Endothelial cell of umbilical vein (primary cell): Measurements from ENCODE around the gene MEX3C. TPM values are rescaled to one million over a fixed set of nuclear protein-coding genes. Genes with fewer than 3 reads are reported as not detected.

ENCODE experiments used
- BruUV-seq: library from RNA; stranded (reverse); fragments of 400-500 nt; replicated peaks from 2 replicates; lab custom pipeline; 2021; lab: Mats Ljungman, UMichigan
- CTCF ChIA-PET: fragments of 300-600, 350-600 bp; sonication (Branson Sonifier 250); formaldehyde crosslinking; loops from one replicate; lab custom pipeline; 2021; ENCODE audit warnings: antibody characterized with exemption, inconsistent platforms; lab: Charles Lee
- POLR2A ChIA-PET: fragments of 300-600, 350-600 bp; sonication (Branson Sonifier 250); formaldehyde crosslinking; loops from one replicate; lab custom pipeline; 2021; ENCODE audit warnings: antibody characterized with exemption, inconsistent platforms; lab: Charles Lee
- DNase-seq: peaks from one replicate; pipeline ENCODE4 v3.0.0-alpha.2; 2011; ENCODE audit warnings: low read depth, low spot score
- FAIRE-seq: peaks from 2 replicates; lab custom pipeline; 2011; peaks lifted over from hg19 to GRCh38; lab: Jason Lieb, UNC
- H2AFZ ChIP-seq: 2 replicates; pipeline ENCODE4 v1.6.0; 2012; ENCODE audit warnings: low read depth, low read length, control low read depth, inconsistent platforms
- H3K27ac ChIP-seq: 2 replicates; pipeline ENCODE4 v1.5.1; 2011; ENCODE audit warnings: low read depth, mild to moderate bottlenecking, control low read depth, low read length, moderate library complexity; ENCODE audit not compliant: insufficient read depth
- H3K27me3 ChIP-seq, 2 experiments: 2 replicates each; pipeline versions ENCODE4 v1.6.0 to v1.6.1; 2011; ENCODE audit warnings: low read length in 2 of 2, mixed read lengths in 1 of 2; ENCODE audit not compliant: control insufficient read depth in 2 of 2, insufficient read depth in 2 of 2
- H3K36me3 ChIP-seq, 2 experiments: 2 replicates in 1 of 2; 3 replicates in 1 of 2; pipeline ENCODE4 v1.5.1; 2011; ENCODE audit warnings: low read length in 2 of 2, mild to moderate bottlenecking in 1 of 2, moderate library complexity in 1 of 2; ENCODE audit not compliant: control insufficient read depth in 2 of 2, insufficient read depth in 2 of 2; ENCODE audit errors: extremely low read depth in 1 of 2
- H3K4me1 ChIP-seq: 3 replicates; pipeline ENCODE4 v1.5.1; 2011; ENCODE audit warnings: mild to moderate bottlenecking, low read length; ENCODE audit not compliant: control insufficient read depth, insufficient read depth; ENCODE audit errors: extremely low read depth
- H3K4me2 ChIP-seq: 2 replicates; pipeline ENCODE4 v1.6.1; 2011; ENCODE audit warnings: low read length, control low read depth, mixed read lengths; ENCODE audit not compliant: insufficient read depth
- H3K4me3 ChIP-seq, 3 experiments: fragments of 200-600 bp in 1 of 3; sonication (generic), shearing (Covaris generic) in 1 of 3; replicated peaks in 1 of 3; 2 replicates each; pipeline ENCODE4 v1.5.1; 2011 to 2016; ENCODE audit warnings: control low read depth in 3 of 3, low read length in 3 of 3, mild to moderate bottlenecking in 2 of 3, inconsistent platforms in 1 of 3, low read depth in 1 of 3, moderate library complexity in 1 of 3; ENCODE audit not compliant: insufficient read depth in 1 of 3
- H3K79me2 ChIP-seq: 2 replicates; pipeline ENCODE4 v1.6.0; 2012; ENCODE audit warnings: low read length, inconsistent platforms; ENCODE audit not compliant: control insufficient read depth, insufficient read depth
- H3K9ac ChIP-seq: replicated peaks from 2 replicates; pipeline ENCODE3; 2011; ENCODE audit warnings: low read length, control low read depth; ENCODE audit not compliant: insufficient read depth; ENCODE audit errors: extremely low read depth
- H3K9me1 ChIP-seq: replicated peaks from 3 replicates; pipeline ENCODE4 v1.6.0; 2011; ENCODE audit warnings: mild to moderate bottlenecking, low read length; ENCODE audit not compliant: control insufficient read depth, insufficient read depth; ENCODE audit errors: extremely low read depth
- H3K9me3 ChIP-seq: replicated peaks from 2 replicates; pipeline ENCODE4 v1.5.1; 2012; ENCODE audit warnings: low read length, inconsistent platforms; ENCODE audit not compliant: control insufficient read depth, insufficient read depth
- H4K20me1 ChIP-seq: replicated peaks from 2 replicates; pipeline ENCODE3; 2011; ENCODE audit warnings: mild to moderate bottlenecking, low read length; ENCODE audit not compliant: control insufficient read depth, insufficient read depth; ENCODE audit errors: extremely low read depth
- EZH2 ChIP-seq: IDR thresholded peaks from 2 replicates; pipeline ENCODE4 v1.6.1; 2012; ENCODE audit warnings: borderline replicate concordance, low read depth, mild to moderate bottlenecking, moderate library complexity, low read length, inconsistent platforms; ENCODE audit not compliant: severe bottlenecking
- FOS ChIP-seq: IDR thresholded peaks from 2 replicates; pipeline ENCODE4 v1.6.1; 2011; ENCODE audit warnings: mild to moderate bottlenecking, low read length, moderate library complexity, borderline replicate concordance; ENCODE audit not compliant: insufficient read depth
- GATA2 ChIP-seq: IDR thresholded peaks from 2 replicates; pipeline ENCODE4 v1.7.0; 2011; ENCODE audit warnings: low read depth, mild to moderate bottlenecking, moderate library complexity, mixed read lengths, low read length; ENCODE audit not compliant: insufficient read length, insufficient read depth
- JUN ChIP-seq: IDR thresholded peaks from 2 replicates; pipeline ENCODE4 v1.6.1; 2011; ENCODE audit warnings: borderline replicate concordance, low read depth; ENCODE audit not compliant: insufficient read length, insufficient read depth
- MYC ChIP-seq: IDR thresholded peaks from one replicate; pipeline ENCODE4 v1.6.1; 2011; ENCODE audit warnings: mild to moderate bottlenecking, low read depth, low read length
- POLR2A ChIP-seq: IDR thresholded peaks from 2 replicates; pipeline ENCODE4 v1.6.1; 2012; ENCODE audit warnings: low read depth, mild to moderate bottlenecking, control low read depth, low read length
- POLR2AphosphoS5 ChIP-seq: IDR thresholded peaks from 2 replicates; pipeline ENCODE4 v1.6.1; 2012; ENCODE audit warnings: low read depth, mild to moderate bottlenecking, control low read depth, low read length, moderate library complexity; ENCODE audit not compliant: insufficient read depth
- dilution Hi-C: fragments of 300-500 bp; cut with MboI; formaldehyde crosslinking; loops from one replicate; pipeline ENCODE4 v1.15.0; 2019; ENCODE audit warnings: low sequenced_read_pairs; ENCODE audit not compliant: extremely low pct_ligation_motif_present
- intact Hi-C: fragments of 100-400 bp; cut with micrococcal nuclease; formaldehyde crosslinking; loops from one replicate; pipeline ENCODE4 v1.10.0; 2022
- polyA plus RNA-seq, 4 experiments: library from polyadenylated mRNA; depleted of rRNA in 3 of 4; stranded (reverse) in 3 of 4; unstranded in 1 of 4; fragments of >200 nt; gene quantifications; 2 replicates each; pipeline versions ENCODE4 v1.2.1 to v1.2.3, GENCODE V29; 2011 to 2012; ENCODE audit warnings: missing spikeins in 1 of 4
- total RNA-seq: library from RNA; stranded (reverse); gene quantifications from 2 replicates; pipeline ENCODE4 v1.2.3, GENCODE V29; 2021
- TF ChIP-seq, protein P1 (sequence below), 2 donors: IDR thresholded peaks; 1 replicate in 1 of 2; 2 replicates in 1 of 2; pipeline ENCODE4 v1.5.1; 2011; ENCODE audit warnings: low read length in 2 of 2, mild to moderate bottlenecking in 2 of 2, moderate library complexity in 2 of 2, control low read depth in 1 of 2, inconsistent platforms in 1 of 2, low read depth in 1 of 2; ENCODE audit not compliant: insufficient read depth in 1 of 2; ENCODE audit errors: extremely low read depth in 1 of 2
- TF ChIP-seq, protein P2 (sequence below): IDR thresholded peaks from 2 replicates; pipeline ENCODE4 v1.6.1; 2011; ENCODE audit not compliant: insufficient read depth, insufficient read length

MEX3C gene
- total and polyA plus RNA-seq, 2 donors (not counting 3 experiments of a cell fraction or from before 2014, with no cell fraction given), result 23.4 to 45.7 TPM

DNA sequence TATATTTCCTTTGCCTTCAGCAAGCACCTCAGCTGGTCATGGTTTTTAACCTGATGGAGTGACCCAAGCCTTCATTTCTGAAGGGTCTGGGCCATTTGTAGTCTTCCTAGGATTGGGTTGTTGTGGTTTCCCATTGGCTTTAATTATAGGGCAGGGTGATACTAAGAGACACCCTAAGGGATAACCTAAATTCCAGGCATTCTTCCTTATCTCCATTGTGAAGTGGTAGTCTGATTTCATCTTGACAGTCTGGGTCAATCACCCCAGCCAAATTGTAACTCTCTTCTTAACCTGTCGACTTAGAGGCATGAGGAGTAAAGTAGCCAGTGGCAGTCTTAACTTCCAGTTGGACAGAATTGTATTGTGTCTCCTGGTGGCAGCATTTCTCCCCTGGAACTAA lies 30.2 kb upstream of the MEX3C start:
- Histone ChIP-seq H4K20me1 (no peaks in the 10 kb centered on the region), H3K36me3 (no peaks in the 10 kb centered on the region), H3K9me1 (no peaks in the 10 kb centered on the region), H3K27me3 (no peaks in the 10 kb centered on the region), H3K79me2 (no peaks in the 10 kb centered on the region), H2AFZ (no peak overlapping the region), H3K4me2 (no peak overlapping the region), H3K9me3 (no peaks in the 10 kb centered on the region), H3K27ac (no peak overlapping the region), H3K4me3 (no peak overlapping the region), H3K4me1 (no peaks in the 10 kb centered on the region), H3K9ac (no peak overlapping the region)
- no TSS peak for BruUV-seq
- TF ChIP-seq, protein P1, sequence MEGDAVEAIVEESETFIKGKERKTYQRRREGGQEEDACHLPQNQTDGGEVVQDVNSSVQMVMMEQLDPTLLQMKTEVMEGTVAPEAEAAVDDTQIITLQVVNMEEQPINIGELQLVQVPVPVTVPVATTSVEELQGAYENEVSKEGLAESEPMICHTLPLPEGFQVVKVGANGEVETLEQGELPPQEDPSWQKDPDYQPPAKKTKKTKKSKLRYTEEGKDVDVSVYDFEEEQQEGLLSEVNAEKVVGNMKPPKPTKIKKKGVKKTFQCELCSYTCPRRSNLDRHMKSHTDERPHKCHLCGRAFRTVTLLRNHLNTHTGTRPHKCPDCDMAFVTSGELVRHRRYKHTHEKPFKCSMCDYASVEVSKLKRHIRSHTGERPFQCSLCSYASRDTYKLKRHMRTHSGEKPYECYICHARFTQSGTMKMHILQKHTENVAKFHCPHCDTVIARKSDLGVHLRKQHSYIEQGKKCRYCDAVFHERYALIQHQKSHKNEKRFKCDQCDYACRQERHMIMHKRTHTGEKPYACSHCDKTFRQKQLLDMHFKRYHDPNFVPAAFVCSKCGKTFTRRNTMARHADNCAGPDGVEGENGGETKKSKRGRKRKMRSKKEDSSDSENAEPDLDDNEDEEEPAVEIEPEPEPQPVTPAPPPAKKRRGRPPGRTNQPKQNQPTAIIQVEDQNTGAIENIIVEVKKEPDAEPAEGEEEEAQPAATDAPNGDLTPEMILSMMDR (IDR thresholded peaks at IDR 0.05; ENCODE audit: extremely low read depth in 1 of 2, insufficient read depth in 1 of 2, low read depth in 1 of 2, low read length in 2 of 2), result no peak
- TF ChIP-seq JUN (no peak), POLR2A (no peak), MYC (no peak), GATA2 (no peak), FOS (no peak), EZH2 (no peak), POLR2AphosphoS5 (no peak)
- TF ChIP-seq, protein P2, sequence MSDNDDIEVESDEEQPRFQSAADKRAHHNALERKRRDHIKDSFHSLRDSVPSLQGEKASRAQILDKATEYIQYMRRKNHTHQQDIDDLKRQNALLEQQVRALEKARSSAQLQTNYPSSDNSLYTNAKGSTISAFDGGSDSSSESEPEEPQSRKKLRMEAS, result no peak
- ChIA-PET CTCF (no interaction called here), POLR2A (no interaction called here)
- intact Hi-C loops (no loop called here), dilution Hi-C loops (no loop called here)
- FAIRE-seq, result no peak
- no peak for DNase-seq
